Measurements from ENCODE around the gene CSTF1.

DNA sequence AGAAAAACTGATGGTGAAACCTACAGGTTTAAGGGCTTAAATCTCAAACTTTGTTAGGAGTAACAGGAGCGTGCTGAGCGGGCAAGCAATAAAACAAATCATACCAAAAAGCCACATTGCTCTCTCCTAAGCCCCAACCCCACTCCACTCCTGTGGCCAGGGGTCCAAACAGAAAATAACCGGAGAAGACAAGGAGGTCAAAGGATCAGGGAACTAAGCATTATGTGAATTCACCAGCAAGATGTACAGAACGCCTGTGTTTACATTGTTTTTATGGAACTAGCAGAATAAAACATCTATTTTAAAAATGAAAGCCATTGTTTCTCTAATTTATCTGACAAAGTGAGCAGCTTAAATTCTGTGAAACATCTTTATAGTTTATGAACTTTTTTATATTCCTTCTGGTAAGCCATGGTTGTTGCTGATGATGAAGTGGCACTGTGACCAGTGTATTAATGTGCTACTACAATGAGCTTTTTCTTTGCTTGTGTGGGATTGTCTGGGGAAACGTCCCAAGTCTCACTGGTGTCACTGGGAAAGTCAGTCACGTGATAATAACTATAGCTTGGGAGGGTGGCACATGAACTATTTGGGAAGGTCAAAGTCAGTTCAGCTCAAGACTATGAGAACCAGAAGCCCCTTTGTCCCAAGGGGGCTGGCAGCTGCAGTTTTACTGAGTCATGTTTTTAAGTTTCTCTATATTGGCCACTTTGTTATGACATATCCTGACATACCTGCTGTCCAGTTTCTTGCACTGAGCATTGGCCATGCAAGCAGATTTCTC is 23.9 kb upstream of the CSTF1 start:
- no peak for TF ChIP-seq GATA2 (IDR thresholded peaks at IDR 0.05; ENCODE audit: low read depth, low read length)
- no peak for TF ChIP-seq GATA3 (IDR thresholded peaks at IDR 0.05; ENCODE audit: low read depth, low read length)

Data from SH-SY5Y (cell line).